Retina (tissue), 1 donor: ENCODE results near the gene AEN.
A peak's percentile ranks its signal among the peaks of the same experiment; 100 is the strongest.
"Not testable (repeated sequence)": the region's sequence is repeated elsewhere in the genome, so short reads cannot be mapped to it uniquely, and the experiment has no call there.

ENCODE experiments used
- DNase-seq: peaks from one replicate; pipeline ENCODE4 v3.0.0-alpha.2; 2016

The AEN gene

GRCh38 chr15:88634449-88634848 lies 13.3 kb downstream of the AEN start:
- no peak for DNase-seq

GRCh38 chr15:88635318-88635717 lies 14.2 kb downstream of the AEN start:
- DNase-seq = no peak

GRCh38 chr15:88636050-88636449 lies 14.9 kb downstream of the AEN start:
- DNase-seq = no peak

- DNase-seq = no peak
Observed at GRCh38 chr15:88636654-88637053, 15.5 kb downstream of the AEN start.

- no peak for DNase-seq
Observed at GRCh38 chr15:88637436-88637835, 16.3 kb downstream of the AEN start.

- DNase-seq = no peak
Observed at GRCh38 chr15:88637841-88638625, 16.9 kb downstream of the AEN start.

GRCh38 chr15:88638626-88639372 lies 17.7 kb downstream of the AEN start, which contains the start of gene ISG20:
Gene ISG20, plus strand, starts transcription at chr15:88639016. Its CDS starts 351 bp downstream, at chr15:88639367.
- DNase-seq = peak; percentile 43

- DNase-seq = no peak
Observed at GRCh38 chr15:88641959-88642452, 20.9 kb downstream of the AEN start.

GRCh38 chr15:88642514-88642913 lies 21.4 kb downstream of the AEN start:
- DNase-seq = not testable (repeated sequence)

GRCh38 chr15:88644741-88645140 lies 23.6 kb downstream of the AEN start:
- no peak for DNase-seq

- DNase-seq = no peak
Observed at GRCh38 chr15:88645171-88646087, 24.3 kb downstream of the AEN start.

GRCh38 chr15:88646088-88646405 lies 24.9 kb downstream of the AEN start:
- DNase-seq = no peak

GRCh38 chr15:88646951-88647350 lies 25.8 kb downstream of the AEN start:
- DNase-seq = no peak

GRCh38 chr15:88647351-88648105 lies 26.4 kb downstream of the AEN start:
- no peak for DNase-seq

GRCh38 chr15:88648357-88649214 lies 27.4 kb downstream of the AEN start:
- no peak for DNase-seq

- no peak for DNase-seq
Observed at GRCh38 chr15:88649286-88649733, 28.2 kb downstream of the AEN start.

GRCh38 chr15:88649753-88650551 lies 28.8 kb downstream of the AEN start:
- no peak for DNase-seq

GRCh38 chr15:88650556-88650955 lies 29.4 kb downstream of the AEN start:
- no peak for DNase-seq

- DNase-seq = no peak
Observed at GRCh38 chr15:88651136-88651732, 30.1 kb downstream of the AEN start.

GRCh38 chr15:88651971-88652370 lies 30.8 kb downstream of the AEN start:
- no peak for DNase-seq
